Measurements from ENCODE around the gene SH3GL3.

Gene SH3GL3

GRCh38 chr15:83613714-83614113 lies 166.6 kb downstream of the SH3GL3 start:
- no peak for TF ChIP-seq CTCF (IDR thresholded peaks at IDR 0.05; ENCODE audit: insufficient read depth, missing control alignments)
- FAIRE-seq: no peak
- DNase-seq (ENCODE audit: insufficient read length, low spot score): no peak

GRCh38 chr15:83616840-83617239 lies 169.7 kb downstream of the SH3GL3 start:
- no peak for TF ChIP-seq CTCF (IDR thresholded peaks at IDR 0.05; ENCODE audit: insufficient read depth, missing control alignments)
- FAIRE-seq: no peak
- DNase-seq (ENCODE audit: insufficient read length, low spot score): no peak

GRCh38 chr15:83626171-83626802 lies 179.1 kb downstream of the SH3GL3 start:
- no peak for TF ChIP-seq CTCF (IDR thresholded peaks at IDR 0.05; ENCODE audit: insufficient read depth, missing control alignments)
- DNase-seq (ENCODE audit: insufficient read length, low spot score): no peak
- no peak for FAIRE-seq

GRCh38 chr15:83631534-83631933 lies 184.4 kb downstream of the SH3GL3 start:
- no peak for DNase-seq (ENCODE audit: insufficient read length, low spot score)
- no peak for TF ChIP-seq CTCF (IDR thresholded peaks at IDR 0.05; ENCODE audit: insufficient read depth, missing control alignments)
- no peak for FAIRE-seq

- no peak for FAIRE-seq
- no peak for TF ChIP-seq CTCF (IDR thresholded peaks at IDR 0.05; ENCODE audit: insufficient read depth, missing control alignments)
- no peak for DNase-seq (ENCODE audit: insufficient read length, low spot score)
Observed at GRCh38 chr15:83643201-83643600, 196.1 kb downstream of the SH3GL3 start.

GRCh38 chr15:83644439-83644838 lies 197.3 kb downstream of the SH3GL3 start:
- FAIRE-seq (no peak), DNase-seq (ENCODE audit: insufficient read length, low spot score) (no peak)
- no peak for TF ChIP-seq CTCF (IDR thresholded peaks at IDR 0.05; ENCODE audit: insufficient read depth, missing control alignments)

- no peak for DNase-seq (ENCODE audit: insufficient read length, low spot score)
- no peak for FAIRE-seq
- TF ChIP-seq CTCF (IDR thresholded peaks at IDR 0.05; ENCODE audit: insufficient read depth, missing control alignments): no peak
Observed at GRCh38 chr15:83650831-83651230, 203.7 kb downstream of the SH3GL3 start.
